Lower leg skin (tissue), 4 donors: ENCODE measurements around the gene PTPRT. TPM values are rescaled to one million over a fixed set of nuclear protein-coding genes. Genes with fewer than 3 reads are reported as not detected.

Source experiments
- DNase-seq, 2 donors: peaks; one replicate each; pipeline ENCODE4 v3.0.0-alpha.2; 2019; ENCODE audit warnings: low spot score in 2 of 2
- H3K4me3 ChIP-seq: fragments of 200-600 bp; sonication (generic); 2 replicates; pipeline ENCODE4 v1.5.1; 2017; ENCODE audit warnings: mild to moderate bottlenecking, low read depth; ENCODE audit not compliant: poor library complexity, severe bottlenecking
- CTCF ChIP-seq, 3 donors: fragments of 450-650 bp; IDR thresholded peaks; one replicate each; pipeline ENCODE4 v1.5.1; 2016; ENCODE audit warnings: antibody characterized with exemption in 3 of 3, mild to moderate bottlenecking in 3 of 3, moderate library complexity in 2 of 3
- POLR2A ChIP-seq, 2 donors: fragments of 450-650 bp; IDR thresholded peaks; one replicate each; pipeline ENCODE4 v1.6.1; 2016 to 2017; ENCODE audit warnings: antibody characterized with exemption in 2 of 2, mild to moderate bottlenecking in 1 of 2, moderate library complexity in 1 of 2
- WGBS, 2 donors: methylation state at CpG; one replicate each; pipeline ENCODE4 v1.1.5; 2018; 5-methylcytosine and 5-hydroxymethylcytosine counted together
- intact Hi-C: fragments of 100-400 bp; cut with DNase I; formaldehyde crosslinking; loops from one replicate; pipeline ENCODE4 v1.15.0; 2023; ENCODE audit warnings: low total_unique reads
- total RNA-seq, 4 donors: library from RNA; depleted of rRNA; stranded (reverse); fragments of >200 nt; gene quantifications; one replicate each; pipeline ENCODE4 v1.1.0, GENCODE V29; 2016

PTPRT gene
- total RNA-seq, 4 donors from 2014 or later, result 0.34 to 1.4 (median 0.95) TPM

- H3K4me3 ChIP-seq, result no peak overlapping the region
- intact Hi-C loops, result no loop called here
- no peak for TF ChIP-seq CTCF (IDR thresholded peaks at IDR 0.05)
- no peak for TF ChIP-seq POLR2A (IDR thresholded peaks at IDR 0.05)
- WGBS, 2 donors, result 55 to 75% methylated on average over 5 of the region's 5 CpGs
- DNase-seq, result no peak
Observed at GRCh38 chr20:43096931-43097260, 92.8 kb downstream of the PTPRT start.

GRCh38 chr20:43096126-43096930 lies 93.4 kb downstream of the PTPRT start:
- intact Hi-C loops, result no loop called here
- 47 to 52% methylated on average over 4 of the region's 5 CpGs for WGBS, 2 donors
- DNase-seq, result no peak
- no peak overlapping the region for H3K4me3 ChIP-seq
- TF ChIP-seq POLR2A (IDR thresholded peaks at IDR 0.05), result no peak
- no peak for TF ChIP-seq CTCF (IDR thresholded peaks at IDR 0.05)

- TF ChIP-seq POLR2A (IDR thresholded peaks at IDR 0.05) (no peak), CTCF (IDR thresholded peaks at IDR 0.05) (no peak)
- no peak for DNase-seq
- 75 to 80% methylated on average over 2 of the region's 2 CpGs for WGBS, 2 donors
- no peak overlapping the region for H3K4me3 ChIP-seq
- intact Hi-C loops, result no loop called here
Observed at GRCh38 chr20:43095034-43095433, 94.7 kb downstream of the PTPRT start.

- H3K4me3 ChIP-seq, result no peak overlapping the region
- no peak for DNase-seq
- TF ChIP-seq CTCF (IDR thresholded peaks at IDR 0.05) (no peak), POLR2A (IDR thresholded peaks at IDR 0.05) (no peak)
- intact Hi-C loops, result no loop called here
- 62 to 66% methylated on average over 4 of the region's 4 CpGs for WGBS, 2 donors
Observed at GRCh38 chr20:43092386-43093088, 97.2 kb downstream of the PTPRT start.

DNA sequence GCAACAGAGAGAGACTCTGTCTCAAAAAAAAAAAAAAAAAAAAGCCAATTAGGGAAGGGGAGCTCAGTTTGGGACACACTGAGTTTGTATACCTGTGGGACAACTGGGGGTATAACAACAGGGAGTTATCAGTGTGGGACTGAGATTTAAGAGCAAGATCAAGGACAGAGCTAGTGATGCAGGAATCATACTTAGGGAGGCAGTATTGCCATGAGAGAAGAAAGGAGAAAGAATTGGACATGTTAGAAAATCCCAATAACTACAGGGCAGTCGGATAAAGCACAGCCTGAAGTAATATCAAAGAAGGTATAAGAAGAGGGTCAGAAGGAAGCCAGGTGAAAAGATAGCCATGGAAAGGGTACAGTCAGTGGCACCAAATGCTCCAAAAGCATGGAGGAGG lies 121.2 kb downstream of the PTPRT start:
- H3K4me3 ChIP-seq, result no peak overlapping the region
- intact Hi-C loops, result no loop called here
- TF ChIP-seq POLR2A (IDR thresholded peaks at IDR 0.05), result no peak
- TF ChIP-seq CTCF (IDR thresholded peaks at IDR 0.05), result no peak

More for the DNA sequence above, 121.2 kb downstream of the PTPRT start:
- 68 to 81% methylated on average over 1 of the region's 1 CpG for WGBS, 2 donors
- no peak for DNase-seq
